Measurements from ENCODE around the gene PEX5L.

DNA sequence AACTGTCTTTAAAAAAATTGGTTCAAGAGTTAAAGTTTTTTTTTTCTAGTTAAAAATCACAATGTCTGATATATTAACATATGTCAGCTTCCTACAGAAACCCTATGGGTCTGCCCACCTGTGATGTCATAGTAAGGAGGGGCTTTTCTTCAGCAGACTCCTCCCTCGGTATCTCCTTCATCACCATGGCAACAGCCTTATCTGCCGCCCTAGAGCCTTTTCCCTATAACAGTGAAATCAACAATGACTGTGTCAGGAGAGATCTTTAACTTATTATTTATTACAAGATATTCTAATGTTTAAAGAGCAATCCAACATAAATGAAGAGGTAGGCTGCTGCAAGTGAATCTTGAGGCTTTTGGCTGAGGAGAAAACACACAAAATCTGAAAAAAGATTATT lies 138.7 kb downstream of the PEX5L start:
- TF ChIP-seq, protein P1, sequence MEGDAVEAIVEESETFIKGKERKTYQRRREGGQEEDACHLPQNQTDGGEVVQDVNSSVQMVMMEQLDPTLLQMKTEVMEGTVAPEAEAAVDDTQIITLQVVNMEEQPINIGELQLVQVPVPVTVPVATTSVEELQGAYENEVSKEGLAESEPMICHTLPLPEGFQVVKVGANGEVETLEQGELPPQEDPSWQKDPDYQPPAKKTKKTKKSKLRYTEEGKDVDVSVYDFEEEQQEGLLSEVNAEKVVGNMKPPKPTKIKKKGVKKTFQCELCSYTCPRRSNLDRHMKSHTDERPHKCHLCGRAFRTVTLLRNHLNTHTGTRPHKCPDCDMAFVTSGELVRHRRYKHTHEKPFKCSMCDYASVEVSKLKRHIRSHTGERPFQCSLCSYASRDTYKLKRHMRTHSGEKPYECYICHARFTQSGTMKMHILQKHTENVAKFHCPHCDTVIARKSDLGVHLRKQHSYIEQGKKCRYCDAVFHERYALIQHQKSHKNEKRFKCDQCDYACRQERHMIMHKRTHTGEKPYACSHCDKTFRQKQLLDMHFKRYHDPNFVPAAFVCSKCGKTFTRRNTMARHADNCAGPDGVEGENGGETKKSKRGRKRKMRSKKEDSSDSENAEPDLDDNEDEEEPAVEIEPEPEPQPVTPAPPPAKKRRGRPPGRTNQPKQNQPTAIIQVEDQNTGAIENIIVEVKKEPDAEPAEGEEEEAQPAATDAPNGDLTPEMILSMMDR (conservative IDR thresholded peaks at IDR 0.05 in 1 of 2, IDR thresholded peaks at IDR 0.05 in 1 of 2; ENCODE audit: low read depth in 1 of 2, low read length in 2 of 2), result no peak
- TF ChIP-seq EZH2 (IDR thresholded peaks at IDR 0.05; ENCODE audit: low read length, missing control alignments), result no peak

Measured in fibroblast of lung (primary cell).